ENCODE results near the gene NAPA.

NAPA gene

DNA sequence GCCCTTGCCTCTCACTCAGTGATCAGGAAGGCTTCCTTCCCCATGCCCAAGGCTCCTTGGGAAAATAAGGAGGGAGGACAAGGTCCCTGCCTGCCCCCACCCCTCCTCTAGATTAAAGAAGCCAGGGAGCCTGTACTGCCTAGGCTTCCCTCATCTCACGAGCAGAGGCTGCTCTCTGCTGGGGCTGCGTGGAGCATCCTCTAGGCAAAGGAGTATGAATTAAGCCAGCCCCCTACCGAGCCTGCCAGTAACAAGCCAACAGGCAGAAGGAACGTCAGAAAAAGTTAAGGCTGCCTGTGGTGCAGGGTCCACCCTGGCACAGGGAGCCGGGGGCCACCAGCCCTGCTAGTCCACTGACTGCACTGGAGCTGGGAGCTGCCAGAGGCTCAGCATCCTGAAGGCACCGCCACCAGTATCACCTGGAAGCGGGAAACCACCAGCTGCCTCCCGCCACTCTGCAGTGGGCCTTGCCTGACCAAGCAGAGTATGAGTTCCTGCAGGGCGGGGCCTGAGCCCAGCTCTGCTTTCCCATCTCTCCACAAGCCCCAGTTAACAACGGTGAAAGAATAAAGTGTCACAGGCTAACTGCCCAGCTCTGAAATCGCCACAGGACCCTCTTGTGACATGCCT lies 6.8 kb downstream of the NAPA start:
- TF ChIP-seq CTCF (IDR thresholded peaks at IDR 0.05; ENCODE audit: low read depth, low read length), result no peak
- DNase-seq (ENCODE audit: extremely low read depth, low read depth), result no peak

DNA sequence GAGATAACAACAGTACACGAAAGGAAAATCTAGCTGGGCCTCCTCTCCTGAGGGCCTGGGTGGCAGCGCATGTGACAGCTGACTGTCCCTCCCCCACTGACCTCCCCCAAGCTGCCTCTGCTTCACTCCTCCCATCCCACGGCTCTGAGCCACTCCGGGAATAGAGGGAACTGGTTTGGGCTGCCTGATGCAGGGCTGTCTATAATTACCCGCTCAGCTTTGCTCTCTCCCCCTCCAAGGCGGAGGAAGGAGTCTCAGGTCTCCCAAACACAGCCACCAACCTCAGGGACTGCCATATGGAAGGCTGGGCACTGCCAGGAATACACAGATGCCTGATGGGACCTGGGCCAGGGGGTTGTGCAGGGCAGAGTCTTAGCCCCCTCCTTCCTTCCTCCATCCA lies 7.9 kb downstream of the NAPA start:
- TF ChIP-seq CTCF (IDR thresholded peaks at IDR 0.05; ENCODE audit: low read depth, low read length), result no peak
- DNase-seq (ENCODE audit: extremely low read depth, low read depth), result no peak

DNA sequence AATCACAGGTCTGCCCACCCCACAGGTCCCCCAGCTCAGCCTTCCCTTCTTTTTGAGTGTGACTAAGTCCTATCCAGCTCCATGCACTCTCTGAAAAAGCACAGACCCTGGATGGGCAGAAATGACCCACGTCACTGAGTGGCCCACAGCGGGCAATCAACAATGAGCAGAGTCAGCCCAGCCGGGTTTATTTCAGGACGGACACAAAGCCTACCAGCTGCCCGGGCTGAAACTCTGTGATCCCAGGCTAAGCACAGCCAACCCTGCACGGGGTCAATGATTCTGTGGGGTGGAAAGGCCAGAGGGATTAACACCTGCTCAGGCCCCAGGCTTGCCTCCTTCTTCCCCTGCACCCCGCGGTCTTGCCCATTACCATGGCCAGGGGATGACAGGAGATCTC lies 8.4 kb downstream of the NAPA start:
- no peak for DNase-seq (ENCODE audit: extremely low read depth, low read depth)
- TF ChIP-seq CTCF (IDR thresholded peaks at IDR 0.05; ENCODE audit: low read depth, low read length), result no peak

DNA sequence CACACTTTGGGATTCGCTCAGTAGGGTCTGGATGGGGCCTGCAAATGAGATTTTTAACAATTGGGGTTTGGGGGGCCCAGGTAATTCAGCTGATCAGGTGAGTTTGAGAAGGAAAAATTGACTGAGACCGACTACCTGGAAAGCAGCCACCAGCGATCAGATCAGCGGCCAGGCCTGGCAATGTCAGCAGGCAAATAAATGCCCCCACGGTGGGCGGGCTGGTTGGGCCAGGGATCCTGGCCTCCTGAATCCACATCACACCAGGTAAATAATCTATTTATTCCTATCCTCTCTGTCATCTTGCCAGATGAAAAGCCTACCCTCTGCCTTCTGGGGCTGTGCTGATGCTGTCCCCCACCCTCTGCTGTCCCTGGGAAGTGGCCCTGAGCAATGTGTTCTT lies 9.4 kb downstream of the NAPA start:
- DNase-seq (ENCODE audit: extremely low read depth, low read depth), result no peak
- no peak for TF ChIP-seq CTCF (IDR thresholded peaks at IDR 0.05; ENCODE audit: low read depth, low read length)

DNA sequence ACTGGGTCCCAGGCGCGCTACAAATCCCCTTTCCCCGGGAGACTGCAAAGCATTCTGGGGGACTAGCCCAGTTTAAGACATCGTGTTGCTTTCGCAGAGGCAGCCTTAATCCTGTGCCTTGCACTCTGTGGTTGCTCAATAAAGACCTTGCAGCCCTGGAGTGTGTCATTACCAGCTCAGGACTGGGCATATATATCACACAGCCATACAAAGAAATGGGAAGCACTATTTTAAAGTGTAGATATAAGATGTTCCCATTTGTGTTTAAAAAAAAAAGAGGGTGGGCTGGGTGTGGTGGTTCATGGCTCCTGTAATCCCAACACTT lies 11.1 kb downstream of the NAPA start:
- DNase-seq (ENCODE audit: extremely low read depth, low read depth), result no peak
- TF ChIP-seq CTCF (IDR thresholded peaks at IDR 0.05; ENCODE audit: low read depth, low read length), result no peak

- no peak for TF ChIP-seq CTCF (IDR thresholded peaks at IDR 0.05; ENCODE audit: low read depth, low read length)
- DNase-seq (ENCODE audit: extremely low read depth, low read depth), result no peak
Observed at GRCh38 chr19:47503130-47503825, 11.6 kb downstream of the NAPA start.

DNA sequence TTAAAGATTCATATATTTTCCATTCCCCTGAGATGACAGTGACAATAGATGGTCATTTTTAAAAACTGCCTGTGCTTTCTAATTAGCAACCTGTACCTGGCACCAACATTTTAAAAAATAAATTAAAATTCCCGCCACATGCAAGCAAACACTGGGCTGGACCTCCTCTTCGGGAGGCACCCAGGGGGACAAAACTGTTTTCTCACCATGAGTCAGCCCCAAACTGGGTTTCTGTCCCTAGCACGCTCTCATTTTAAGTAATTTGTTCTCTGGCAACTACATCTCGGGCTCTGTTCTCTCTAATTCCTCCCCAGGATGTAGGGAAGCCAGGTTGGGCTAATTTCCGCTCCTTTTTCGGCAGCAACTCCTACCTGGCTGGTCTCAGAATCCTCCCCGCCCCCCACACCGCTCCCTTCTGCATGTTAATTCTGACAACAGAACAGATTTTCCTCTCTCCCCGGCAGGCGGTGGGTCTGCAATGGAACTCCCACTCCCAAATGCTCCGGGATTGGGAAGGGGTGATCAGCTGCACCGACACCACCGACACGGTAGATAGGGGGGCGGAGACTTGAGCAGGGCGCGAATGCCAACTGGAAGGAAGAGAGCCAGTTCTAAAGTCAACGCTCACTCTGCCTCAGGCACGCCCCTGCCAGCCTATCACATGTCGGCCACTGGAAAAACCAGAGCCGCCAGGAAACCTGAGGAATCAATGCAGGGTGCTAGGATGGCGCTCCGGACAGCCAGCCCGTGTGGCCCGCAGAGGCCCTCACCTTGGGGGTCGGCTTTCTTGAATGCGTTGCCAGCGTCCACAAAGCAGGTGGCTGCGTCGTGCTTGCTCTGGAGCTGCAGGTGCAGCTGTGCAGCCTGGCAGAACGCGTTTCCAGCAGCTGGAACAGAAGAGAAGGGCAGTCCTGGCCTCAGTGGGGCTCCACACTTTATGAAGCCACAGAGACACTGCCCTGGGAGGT lies 14.7 kb downstream of the NAPA start:
- no peak for DNase-seq (ENCODE audit: extremely low read depth, low read depth)

More for the DNA sequence above, 14.7 kb downstream of the NAPA start:
- TF ChIP-seq CTCF (IDR thresholded peaks at IDR 0.05; ENCODE audit: low read depth, low read length), result no peak
